Mesenchymal stem cell (in vitro differentiated cells and primary cell): ENCODE measurements around the gene GNPNAT1.
A peak's percentile ranks its signal among the peaks of the same experiment; 100 is the strongest.

Experiments
- DNase-seq: peaks from one replicate; pipeline ENCODE4 v3.0.0-alpha.2; 2013
- H2AFZ ChIP-seq: one replicate; pipeline ENCODE4 v1.6.1; 2013; ENCODE audit warnings: low read depth, mild to moderate bottlenecking, control low read depth, inconsistent platforms, low read length, moderate library complexity
- H2AK5ac ChIP-seq: 2 replicates; pipeline ENCODE4 v1.6.1; 2013; ENCODE audit warnings: low read length, moderate library complexity, mild to moderate bottlenecking, inconsistent platforms; ENCODE audit not compliant: severe bottlenecking
- H2BK120ac ChIP-seq: one replicate; pipeline ENCODE4 v1.6.1; 2013; ENCODE audit warnings: low read depth, mild to moderate bottlenecking, inconsistent platforms, low read length, moderate library complexity
- H2BK12ac ChIP-seq, 2 experiments: one replicate each; pipeline ENCODE4 v1.6.1; 2013; ENCODE audit warnings: inconsistent platforms in 2 of 2, low read length in 2 of 2, mild to moderate bottlenecking in 2 of 2, moderate library complexity in 2 of 2, control low read depth in 1 of 2
- H2BK15ac ChIP-seq: one replicate; pipeline ENCODE4 v1.6.1; 2013; ENCODE audit warnings: mild to moderate bottlenecking, low read depth, inconsistent platforms; ENCODE audit not compliant: poor library complexity, severe bottlenecking
- H2BK5ac ChIP-seq: 2 replicates; pipeline ENCODE4 v1.6.1; 2013; ENCODE audit warnings: low read depth, mild to moderate bottlenecking, low read length, control low read depth, inconsistent platforms; ENCODE audit not compliant: poor library complexity, severe bottlenecking
- H3K14ac ChIP-seq, 2 experiments: one replicate each; pipeline ENCODE4 v1.6.1; 2013; ENCODE audit warnings: inconsistent platforms in 2 of 2, low read length in 2 of 2, control low read depth in 1 of 2, mild to moderate bottlenecking in 1 of 2, moderate library complexity in 1 of 2
- H3K18ac ChIP-seq, 2 experiments: one replicate each; pipeline ENCODE4 v1.6.1; 2013; ENCODE audit warnings: inconsistent platforms in 2 of 2, low read length in 2 of 2, control low read depth in 1 of 2, low read depth in 1 of 2, mild to moderate bottlenecking in 1 of 2
- H3K23ac ChIP-seq, 2 experiments: one replicate each; pipeline ENCODE4 v1.6.1; 2013; ENCODE audit warnings: inconsistent platforms in 2 of 2, low read length in 2 of 2, mild to moderate bottlenecking in 2 of 2, moderate library complexity in 2 of 2, control low read depth in 1 of 2
- H3K27ac ChIP-seq: 2 replicates; pipeline ENCODE4 v1.5.1; 2013; ENCODE audit warnings: mild to moderate bottlenecking, moderate library complexity, low read length, control low read depth, inconsistent platforms; ENCODE audit not compliant: poor library complexity, severe bottlenecking
- H3K27me3 ChIP-seq, 2 experiments: 2 replicates each; pipeline versions ENCODE4 v1.6.1 to v1.7.0; 2013; ENCODE audit warnings: low read length in 2 of 2, mild to moderate bottlenecking in 2 of 2, moderate library complexity in 2 of 2, control low read depth in 1 of 2, inconsistent platforms in 1 of 2; ENCODE audit not compliant: control insufficient read depth in 1 of 2, insufficient read depth in 1 of 2
- H3K36me3 ChIP-seq, 2 experiments: 2 replicates each; pipeline versions ENCODE4 v1.6.1 to v1.7.0; 2013; ENCODE audit warnings: low read length in 2 of 2, control low read depth in 1 of 2, inconsistent platforms in 1 of 2, low read depth in 1 of 2, mild to moderate bottlenecking in 1 of 2; ENCODE audit not compliant: insufficient read depth in 2 of 2, control insufficient read depth in 1 of 2
- H3K4ac ChIP-seq, 2 experiments: one replicate each; pipeline ENCODE4 v1.6.1; 2013; ENCODE audit warnings: inconsistent platforms in 2 of 2, low read length in 2 of 2, mild to moderate bottlenecking in 2 of 2, moderate library complexity in 2 of 2, control low read depth in 1 of 2, low read depth in 1 of 2
- H3K4me1 ChIP-seq: 2 replicates; pipeline ENCODE4 v1.6.1; 2013; ENCODE audit warnings: low read depth, low read length, control low read depth; ENCODE audit not compliant: control insufficient read depth, insufficient read depth
- H3K4me2 ChIP-seq: 2 replicates; pipeline ENCODE4 v1.6.1; 2013; ENCODE audit warnings: low read length, mild to moderate bottlenecking, inconsistent platforms; ENCODE audit not compliant: poor library complexity, severe bottlenecking
- H3K4me3 ChIP-seq, 2 experiments: 2 replicates each; pipeline versions ENCODE4 v1.5.1 to v1.7.0; 2013; ENCODE audit warnings: low read length in 2 of 2, mild to moderate bottlenecking in 2 of 2, control low read depth in 1 of 2, low read depth in 1 of 2; ENCODE audit not compliant: insufficient read depth in 1 of 2
- H3K79me1 ChIP-seq: replicated peaks from 2 replicates; pipeline ENCODE4 v1.6.1; 2013; ENCODE audit warnings: mild to moderate bottlenecking, control low read depth, low read length, inconsistent platforms; ENCODE audit not compliant: poor library complexity, severe bottlenecking
- H3K9ac ChIP-seq: 2 replicates; pipeline ENCODE4 v1.7.0; 2013; ENCODE audit warnings: mild to moderate bottlenecking, low read length, moderate library complexity
- H3K9me3 ChIP-seq: 2 replicates; pipeline ENCODE4 v1.7.0; 2013; ENCODE audit warnings: mild to moderate bottlenecking, low read length; ENCODE audit not compliant: control insufficient read depth
- H4K8ac ChIP-seq: one replicate; pipeline ENCODE4 v1.6.1; 2013; ENCODE audit warnings: inconsistent platforms, mild to moderate bottlenecking, low read length, moderate library complexity
- H4K91ac ChIP-seq: one replicate; pipeline ENCODE4 v1.6.1; 2013; ENCODE audit warnings: mild to moderate bottlenecking, low read length, inconsistent platforms
- WGBS: methylation state at CpG from one replicate; pipeline ENCODE4 v1.1.7; 2013; ENCODE audit warnings: mixed read lengths; 5-methylcytosine and 5-hydroxymethylcytosine counted together

The GNPNAT1 gene

DNA sequence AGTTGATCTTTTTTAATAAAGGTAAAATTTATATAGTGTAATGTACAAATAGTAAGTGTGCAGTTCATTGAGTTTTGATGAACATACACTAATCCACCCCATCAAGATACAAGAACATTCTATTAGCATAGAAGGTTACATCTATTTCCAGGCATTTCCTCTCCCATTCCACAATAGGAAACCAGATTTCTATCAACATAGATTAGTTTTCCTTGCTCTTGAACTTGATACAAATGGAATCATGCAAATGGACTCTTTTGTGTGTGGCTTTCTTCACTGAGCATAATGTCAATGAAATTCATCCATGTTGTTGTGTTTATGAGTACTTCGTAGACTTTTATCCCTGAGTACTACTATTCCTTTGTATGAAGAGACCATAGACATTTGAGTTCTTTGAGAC, 50.7 kb downstream of the GNPNAT1 start:
- DNase-seq: no peak
- Histone ChIP-seq H3K9me3 (no peaks in the 10 kb centered on the region), H2AFZ (no peak overlapping the region), H3K23ac (no peak overlapping the region), H3K27me3 (no peaks in the 10 kb centered on the region), H3K14ac (no peak overlapping the region), H4K8ac (no peak overlapping the region), H4K91ac (no peak overlapping the region), H3K4me3 (no peak overlapping the region), H2BK12ac (no peak overlapping the region), H3K27ac (no peak overlapping the region), H2AK5ac (no peak overlapping the region), H2BK15ac (no peak overlapping the region), H3K18ac (no peak overlapping the region), H3K4ac (no peak overlapping the region), H2BK5ac (no peak overlapping the region), H3K9ac (no peak overlapping the region), H3K36me3 (peaks cover 5 to 15% of the 10 kb centered on the region in 2 experiments), H3K4me1 (no peaks in the 10 kb centered on the region), H3K79me1 (peaks cover 14% of the 10 kb centered on the region), H3K4me2 (no peak overlapping the region), H2BK120ac (no peak overlapping the region)
- no CpG with 5 or more reads among the region's 1 CpG for WGBS

DNA sequence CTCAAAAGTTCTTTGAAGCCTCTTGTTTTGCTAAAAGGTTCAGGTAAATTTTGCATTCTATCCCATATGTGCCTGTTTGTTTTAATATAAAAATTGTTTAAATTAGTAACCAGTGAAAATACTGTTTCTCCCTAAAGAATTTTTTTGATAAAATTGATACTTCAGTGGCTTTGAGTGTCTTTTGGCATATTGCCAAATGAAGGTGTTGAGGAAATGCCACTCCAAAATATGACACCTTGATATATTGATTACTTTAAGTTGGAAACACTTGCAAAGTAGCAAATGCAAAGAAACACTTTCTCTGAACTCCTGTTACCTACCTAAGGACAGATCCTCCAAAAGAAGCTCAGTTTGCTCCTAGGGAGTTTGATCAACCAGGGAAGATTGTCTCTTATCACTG, 53.0 kb downstream of the GNPNAT1 start:
- no peak overlapping the region for H2AFZ ChIP-seq
- no peak overlapping the region for H3K18ac ChIP-seq
- H3K27ac ChIP-seq: no peak overlapping the region
- no peak overlapping the region for H2BK5ac ChIP-seq
- H3K27me3 ChIP-seq: no peaks in the 10 kb centered on the region
- H2BK120ac ChIP-seq: no peak overlapping the region
- H3K36me3 ChIP-seq: peaks cover 7 to 25% of the 10 kb centered on the region in 2 experiments
- no peak overlapping the region for H3K4me3 ChIP-seq
- H2BK12ac ChIP-seq: no peak overlapping the region
- no peak overlapping the region for H4K8ac ChIP-seq
- no peak overlapping the region for H3K14ac ChIP-seq
- no peak overlapping the region for H4K91ac ChIP-seq
- H2BK15ac ChIP-seq: no peak overlapping the region
- DNase-seq: no peak
- H3K9me3 ChIP-seq: no peaks in the 10 kb centered on the region
- H3K4ac ChIP-seq: no peak overlapping the region
- no peak overlapping the region for H3K23ac ChIP-seq
- H3K9ac ChIP-seq: no peak overlapping the region
- H3K4me1 ChIP-seq: no peaks in the 10 kb centered on the region
- peaks cover 18% of the 10 kb centered on the region for H3K79me1 ChIP-seq
- H3K4me2 ChIP-seq: no peak overlapping the region
- H2AK5ac ChIP-seq: no peak overlapping the region

DNA sequence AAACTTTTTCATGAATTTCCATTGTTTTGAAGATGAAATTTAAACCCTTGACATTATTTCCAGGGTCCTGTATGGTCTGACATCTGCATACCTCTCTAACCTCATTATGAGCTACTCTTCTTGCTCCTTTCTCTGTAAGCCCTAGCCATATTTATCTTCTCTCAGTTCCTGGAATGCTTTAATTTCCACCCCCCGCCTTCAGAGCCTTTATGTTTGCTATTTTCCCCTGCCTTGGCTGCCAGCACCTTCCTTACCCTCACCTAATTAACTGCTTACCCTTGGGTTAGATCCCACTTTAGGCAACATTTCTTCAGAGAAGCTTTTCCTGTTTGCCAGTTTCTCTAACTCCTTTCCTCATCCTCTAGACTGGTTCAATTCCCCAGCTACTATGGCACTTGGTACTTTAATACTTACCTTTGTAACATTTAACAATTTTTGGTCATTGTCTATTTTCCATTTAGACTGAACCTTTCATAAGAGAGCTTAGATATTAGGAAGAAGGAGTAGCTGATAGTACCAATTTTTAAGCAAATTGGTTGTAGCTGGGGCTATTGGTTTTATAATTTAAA, 55.4 kb downstream of the GNPNAT1 start:
- 67% methylated on average over 1 of the region's 1 CpG for WGBS

DNA sequence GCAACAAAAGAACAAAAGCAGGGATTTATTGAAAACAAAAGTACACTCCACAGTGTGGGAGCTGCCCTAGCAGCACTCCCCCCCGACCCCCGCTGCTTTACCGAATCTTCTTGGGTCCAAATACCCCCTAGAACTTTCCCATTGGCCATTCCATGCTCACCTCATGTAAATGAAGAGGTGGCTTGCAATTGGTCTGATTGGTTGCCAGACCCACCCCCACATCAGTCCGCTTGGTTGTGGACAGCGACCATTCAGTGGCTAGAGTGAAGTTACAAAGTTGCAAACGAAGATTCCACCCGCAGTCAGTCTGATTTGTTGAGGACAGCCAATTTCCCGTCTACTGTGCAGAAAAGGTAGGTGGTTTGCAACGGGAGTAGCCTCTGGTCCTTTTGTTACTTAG, 57.6 kb downstream of the GNPNAT1 start:
- H3K4ac ChIP-seq: no peak overlapping the region
- H3K23ac ChIP-seq: no peak overlapping the region
- H3K14ac ChIP-seq: no peak overlapping the region
- 98% methylated on average over 7 of the region's 9 CpGs for WGBS
- H3K27ac ChIP-seq: no peak overlapping the region
- no peaks in the 10 kb centered on the region for H3K27me3 ChIP-seq
- peaks cover 21% of the 10 kb centered on the region for H3K79me1 ChIP-seq
- H2BK12ac ChIP-seq: no peak overlapping the region
- H2BK5ac ChIP-seq: no peak overlapping the region
- no peak overlapping the region for H2AFZ ChIP-seq
- H2BK120ac ChIP-seq: no peak overlapping the region
- no peak overlapping the region for H3K9ac ChIP-seq
- no peak overlapping the region for H2AK5ac ChIP-seq
- no peak for DNase-seq
- peaks cover 5% of the 10 kb centered on the region for H3K4me1 ChIP-seq
- peaks cover 11 to 30% of the 10 kb centered on the region in 2 experiments for H3K36me3 ChIP-seq
- no peak overlapping the region for H3K18ac ChIP-seq
- H3K4me3 ChIP-seq: no peak overlapping the region
- H3K4me2 ChIP-seq: no peak overlapping the region
- no peaks in the 10 kb centered on the region for H3K9me3 ChIP-seq
- H4K91ac ChIP-seq: no peak overlapping the region
- H2BK15ac ChIP-seq: no peak overlapping the region
- no peak overlapping the region for H4K8ac ChIP-seq

More for the DNA sequence above, 55.4 kb downstream of the GNPNAT1 start:
- Histone ChIP-seq H3K9me3 (no peaks in the 10 kb centered on the region), H3K79me1 (peaks cover 23% of the 10 kb centered on the region), H2BK15ac (no peak overlapping the region), H2BK5ac (no peak overlapping the region), H3K4ac (no peak overlapping the region), H3K27ac (peak overlapping the region; percentile 12), H4K8ac (no peak overlapping the region), H3K18ac (no peak overlapping the region), H2BK12ac (no peak overlapping the region), H3K4me2 (no peak overlapping the region), H3K14ac (no peak overlapping the region), H3K4me3 (no peak overlapping the region), H4K91ac (no peak overlapping the region), H2AK5ac (no peak overlapping the region), H2BK120ac (no peak overlapping the region), H3K23ac (no peak overlapping the region), H3K4me1 (peaks cover 5% of the 10 kb centered on the region), H2AFZ (no peak overlapping the region), H3K36me3 (peaks cover 10 to 30% of the 10 kb centered on the region in 2 experiments), H3K27me3 (no peaks in the 10 kb centered on the region), H3K9ac (no peak overlapping the region)
- no peak for DNase-seq
